HEK293 (cell line): ENCODE data around the gene SETD7.

Experiments
- CTCF ChIA-PET: fragments of 350-600 bp; formaldehyde crosslinking; extraction: SDS; loops from one replicate; lab custom pipeline; 2021; ENCODE audit warnings: antibody characterized with exemption; lab: Yijun Ruan, JAX
- POLR2A ChIA-PET: fragments of 300-600 bp; formaldehyde crosslinking; extraction: SDS; loops from one replicate; lab custom pipeline; 2020; ENCODE audit warnings: antibody characterized with exemption, inconsistent platforms; lab: Yijun Ruan, JAX
- H3K27ac ChIP-seq: fragments of 200-500 bp; sonication (Bioruptor generic); 2 replicates; pipeline ENCODE4 v1.5.1; 2014; ENCODE audit warnings: low read depth, low read length, control low read depth, inconsistent platforms; ENCODE audit errors: extremely low read depth
- H3K36me3 ChIP-seq, 2 experiments: fragments of 200-500 bp in 1 of 2; sonication (Bioruptor generic) in 1 of 2; 1 replicate in 1 of 2; 2 replicates in 1 of 2; pipeline ENCODE4 v1.5.1; 2014 to 2017; ENCODE audit warnings: inconsistent platforms in 2 of 2, low read length in 2 of 2; ENCODE audit not compliant: control insufficient read depth in 2 of 2, insufficient read depth in 1 of 2
- H3K4me1 ChIP-seq: fragments of 200-500 bp; sonication (Bioruptor generic); 2 replicates; pipeline ENCODE4 v1.5.1; 2014; ENCODE audit warnings: mild to moderate bottlenecking, low read length, inconsistent platforms; ENCODE audit not compliant: control insufficient read depth, insufficient read depth
- H3K4me3 ChIP-seq: 2 replicates; pipeline ENCODE4 v1.5.1; 2011; ENCODE audit warnings: low read depth, mild to moderate bottlenecking, control low read depth, low read length, moderate library complexity
- H3K9me3 ChIP-seq: fragments of 200-500 bp; sonication (Bioruptor generic); 2 replicates; pipeline ENCODE4 v1.5.1; 2014; ENCODE audit warnings: low read depth, low read length, inconsistent platforms; ENCODE audit not compliant: control insufficient read depth, insufficient read depth
- KLF10 ChIP-seq: fragments of 450-650 bp; IDR thresholded peaks from 2 replicates; pipeline ENCODE4 v1.5.1; 2018; ENCODE audit warnings: missing biosample characterization, mild to moderate bottlenecking, missing genetic modification characterization
- MZF1 ChIP-seq: fragments of 450-650 bp; formaldehyde crosslinking; IDR thresholded peaks from 2 replicates; pipeline ENCODE4 v1.5.1; 2017; ENCODE audit warnings: missing biosample characterization, missing genetic modification characterization, borderline replicate concordance
- SCRT1 ChIP-seq: fragments of 450-650 bp; formaldehyde crosslinking; IDR thresholded peaks from 2 replicates; pipeline ENCODE4 v1.5.1; 2016; ENCODE audit warnings: missing biosample characterization, missing genetic modification characterization, borderline replicate concordance
- ZBTB7A ChIP-seq: fragments of 450-650 bp; formaldehyde crosslinking; IDR thresholded peaks from 2 replicates; pipeline ENCODE4 v1.5.1; 2016; ENCODE audit warnings: low read depth, missing biosample characterization, missing genetic modification characterization
- ZBTB8A ChIP-seq: fragments of 450-650 bp; formaldehyde crosslinking; IDR thresholded peaks from 2 replicates; pipeline ENCODE4 v1.5.1; 2016; ENCODE audit warnings: missing biosample characterization, missing genetic modification characterization
- ZFP69B ChIP-seq: fragments of 450-650 bp; formaldehyde crosslinking; IDR thresholded peaks from 2 replicates; pipeline ENCODE4 v1.5.1; 2016; ENCODE audit warnings: missing biosample characterization, missing genetic modification characterization
- ZNF10 ChIP-seq: fragments of 450-650 bp; formaldehyde crosslinking; IDR thresholded peaks from 2 replicates; pipeline ENCODE4 v1.5.1; 2017; ENCODE audit warnings: missing biosample characterization, missing genetic modification characterization
- ZNF112 ChIP-seq: fragments of 450-650 bp; formaldehyde crosslinking; IDR thresholded peaks from 2 replicates; pipeline ENCODE4 v1.5.0; 2017; ENCODE audit warnings: missing biosample characterization, missing genetic modification characterization
- ZNF184 ChIP-seq: fragments of 450-650 bp; IDR thresholded peaks from 2 replicates; pipeline ENCODE4 v1.5.1; 2018; ENCODE audit warnings: missing biosample characterization, mild to moderate bottlenecking, missing genetic modification characterization
- ZNF23 ChIP-seq: fragments of 450-650 bp; formaldehyde crosslinking; IDR thresholded peaks from 2 replicates; pipeline ENCODE4 v1.5.1; 2016; ENCODE audit warnings: missing biosample characterization, missing genetic modification characterization, borderline replicate concordance
- ZNF24 ChIP-seq: fragments of 450-650 bp; formaldehyde crosslinking; IDR thresholded peaks from 2 replicates; pipeline ENCODE4 v1.5.1; 2016; ENCODE audit warnings: missing biosample characterization, missing genetic modification characterization
- ZNF248 ChIP-seq: fragments of 450-650 bp; formaldehyde crosslinking; IDR thresholded peaks from 2 replicates; pipeline ENCODE4 v1.5.1; 2017; ENCODE audit warnings: missing biosample characterization, missing genetic modification characterization
- ZNF292 ChIP-seq: fragments of 450-650 bp; formaldehyde crosslinking; IDR thresholded peaks from 2 replicates; pipeline ENCODE4 v1.5.1; 2016; ENCODE audit warnings: low read depth, missing biosample characterization, missing genetic modification characterization, borderline replicate concordance
- ZNF341 ChIP-seq: fragments of 450-650 bp; formaldehyde crosslinking; IDR thresholded peaks from 2 replicates; pipeline ENCODE4; 2016; ENCODE audit warnings: low read depth, missing biosample characterization, missing genetic modification characterization
- ZNF37A ChIP-seq: fragments of 450-650 bp; IDR thresholded peaks from 2 replicates; pipeline ENCODE4 v1.5.1; 2018; ENCODE audit warnings: missing biosample characterization, missing genetic modification characterization
- ZNF426 ChIP-seq: fragments of 450-650 bp; formaldehyde crosslinking; IDR thresholded peaks from 2 replicates; pipeline ENCODE4 v1.5.1; 2017; ENCODE audit warnings: missing biosample characterization, missing genetic modification characterization, mild to moderate bottlenecking, inconsistent platforms, moderate library complexity
- ZNF580 ChIP-seq: fragments of 450-650 bp; formaldehyde crosslinking; IDR thresholded peaks from 2 replicates; pipeline ENCODE4 v1.5.1; 2016; ENCODE audit warnings: missing biosample characterization, missing genetic modification characterization
- ZNF623 ChIP-seq: fragments of 450-650 bp; formaldehyde crosslinking; IDR thresholded peaks from 2 replicates; pipeline ENCODE4 v1.5.1; 2016; ENCODE audit warnings: missing biosample characterization, missing genetic modification characterization
- ZNF626 ChIP-seq: fragments of 450-650 bp; sonication (Bioruptor Pico); formaldehyde crosslinking; IDR thresholded peaks from 2 replicates; pipeline ENCODE4 v1.5.1; 2018; ENCODE audit warnings: missing biosample characterization, missing genetic modification characterization, inconsistent platforms
- ZNF692 ChIP-seq: fragments of 450-650 bp; formaldehyde crosslinking; IDR thresholded peaks from 2 replicates; pipeline ENCODE4 v1.5.1; 2016; ENCODE audit warnings: missing biosample characterization, missing genetic modification characterization
- TF ChIP-seq, protein P1 (sequence below): fragments of 450-650 bp; formaldehyde crosslinking; IDR thresholded peaks from 2 replicates; pipeline ENCODE4 v1.5.1; 2016; ENCODE audit warnings: missing biosample characterization, missing genetic modification characterization
- TF ChIP-seq, protein P2 (sequence below): fragments of 450-650 bp; formaldehyde crosslinking; IDR thresholded peaks from 2 replicates; pipeline ENCODE4 v1.5.1; 2017; ENCODE audit warnings: missing biosample characterization, missing genetic modification characterization

SETD7 gene

GRCh38 chr4:139553751-139554641, 2.0 kb downstream of the SETD7 start:
- Histone ChIP-seq H3K9me3 (no peaks in the 10 kb centered on the region), H3K27ac (no peak overlapping the region), H3K36me3 (no peaks in the 10 kb centered on the region), H3K4me3 (peak overlapping the region; percentile 82), H3K4me1 (peaks cover 19% of the 10 kb centered on the region)
- CTCF ChIA-PET: interaction anchor here (0.7 to 2.8 kb wide), 5 partner anchors 23 to 138 kb away, joined by 3 to 9 read pairs (median 4); no protein-coding TSS in a partner anchor
- POLR2A ChIA-PET: interaction anchor here (0.7 to 1.5 kb wide), 2 partner anchors 26 to 41 kb away, joined by 3 read pairs; no protein-coding TSS in a partner anchor
- no peak for TF ChIP-seq KLF10 (tag by site-specific recombination)
- TF ChIP-seq ZNF426 (tag by site-specific recombination): no peak
- TF ChIP-seq ZNF23: no peak
- TF ChIP-seq, protein P1, sequence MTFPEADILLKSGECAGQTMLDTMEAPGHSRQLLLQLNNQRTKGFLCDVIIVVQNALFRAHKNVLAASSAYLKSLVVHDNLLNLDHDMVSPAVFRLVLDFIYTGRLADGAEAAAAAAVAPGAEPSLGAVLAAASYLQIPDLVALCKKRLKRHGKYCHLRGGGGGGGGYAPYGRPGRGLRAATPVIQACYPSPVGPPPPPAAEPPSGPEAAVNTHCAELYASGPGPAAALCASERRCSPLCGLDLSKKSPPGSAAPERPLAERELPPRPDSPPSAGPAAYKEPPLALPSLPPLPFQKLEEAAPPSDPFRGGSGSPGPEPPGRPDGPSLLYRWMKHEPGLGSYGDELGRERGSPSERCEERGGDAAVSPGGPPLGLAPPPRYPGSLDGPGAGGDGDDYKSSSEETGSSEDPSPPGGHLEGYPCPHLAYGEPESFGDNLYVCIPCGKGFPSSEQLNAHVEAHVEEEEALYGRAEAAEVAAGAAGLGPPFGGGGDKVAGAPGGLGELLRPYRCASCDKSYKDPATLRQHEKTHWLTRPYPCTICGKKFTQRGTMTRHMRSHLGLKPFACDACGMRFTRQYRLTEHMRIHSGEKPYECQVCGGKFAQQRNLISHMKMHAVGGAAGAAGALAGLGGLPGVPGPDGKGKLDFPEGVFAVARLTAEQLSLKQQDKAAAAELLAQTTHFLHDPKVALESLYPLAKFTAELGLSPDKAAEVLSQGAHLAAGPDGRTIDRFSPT (tag by site-specific recombination): no peak
- no peak for TF ChIP-seq ZNF184 (tag by site-specific recombination)
- no peak for TF ChIP-seq MZF1
- no peak for TF ChIP-seq ZBTB7A
- TF ChIP-seq ZFP69B (tag by site-specific recombination): no peak
- no peak for TF ChIP-seq ZNF626 (tag by site-specific recombination)
- no peak for TF ChIP-seq ZBTB8A (tag by site-specific recombination)
- no peak for TF ChIP-seq ZNF692 (tag by site-specific recombination)
- no peak for TF ChIP-seq ZNF248
- no peak for TF ChIP-seq ZNF580 (tag by site-specific recombination)
- TF ChIP-seq SCRT1 (tag by site-specific recombination): no peak
- TF ChIP-seq, protein P2, sequence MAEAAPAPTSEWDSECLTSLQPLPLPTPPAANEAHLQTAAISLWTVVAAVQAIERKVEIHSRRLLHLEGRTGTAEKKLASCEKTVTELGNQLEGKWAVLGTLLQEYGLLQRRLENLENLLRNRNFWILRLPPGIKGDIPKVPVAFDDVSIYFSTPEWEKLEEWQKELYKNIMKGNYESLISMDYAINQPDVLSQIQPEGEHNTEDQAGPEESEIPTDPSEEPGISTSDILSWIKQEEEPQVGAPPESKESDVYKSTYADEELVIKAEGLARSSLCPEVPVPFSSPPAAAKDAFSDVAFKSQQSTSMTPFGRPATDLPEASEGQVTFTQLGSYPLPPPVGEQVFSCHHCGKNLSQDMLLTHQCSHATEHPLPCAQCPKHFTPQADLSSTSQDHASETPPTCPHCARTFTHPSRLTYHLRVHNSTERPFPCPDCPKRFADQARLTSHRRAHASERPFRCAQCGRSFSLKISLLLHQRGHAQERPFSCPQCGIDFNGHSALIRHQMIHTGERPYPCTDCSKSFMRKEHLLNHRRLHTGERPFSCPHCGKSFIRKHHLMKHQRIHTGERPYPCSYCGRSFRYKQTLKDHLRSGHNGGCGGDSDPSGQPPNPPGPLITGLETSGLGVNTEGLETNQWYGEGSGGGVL (tag by site-specific recombination): no peak

DNA sequence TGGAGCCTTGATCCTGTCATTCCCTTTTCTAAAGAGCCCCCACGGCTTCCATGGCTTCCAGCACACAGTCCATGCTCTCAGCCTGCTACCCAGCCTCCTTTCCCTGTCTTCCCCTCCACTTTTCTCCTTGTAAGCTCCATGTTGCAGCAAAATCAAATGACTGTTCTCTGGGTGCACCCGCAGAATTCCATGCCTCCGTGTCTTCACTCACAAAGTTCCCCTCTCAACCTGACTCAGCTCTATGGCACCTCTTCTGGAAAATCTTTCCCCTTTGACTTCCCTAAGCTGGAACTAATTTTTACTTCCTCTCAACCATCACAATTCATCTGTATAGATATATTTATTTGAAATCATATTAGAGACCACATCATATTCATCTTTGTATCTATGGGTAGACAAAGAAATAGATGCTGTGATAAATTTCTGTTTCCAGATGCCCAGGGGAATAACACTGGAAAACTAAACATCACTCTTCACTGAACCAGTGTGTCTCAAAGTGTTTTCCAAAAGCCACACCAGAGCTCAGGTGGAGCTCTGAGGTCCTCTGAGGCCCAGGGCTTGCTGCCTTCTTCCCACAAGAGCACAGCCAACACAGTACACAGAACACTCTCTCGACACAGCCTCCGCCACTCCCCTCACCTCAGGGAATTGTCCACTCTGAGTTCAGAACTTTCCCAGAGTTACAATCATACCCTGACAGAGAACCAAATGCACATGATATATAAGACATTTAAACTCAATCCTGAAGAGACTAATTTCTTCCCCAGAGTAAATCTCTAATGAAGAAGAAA, 3.3 kb downstream of the SETD7 start:
- no peaks in the 10 kb centered on the region for H3K36me3 ChIP-seq
- H3K9me3 ChIP-seq: no peaks in the 10 kb centered on the region
- CTCF ChIA-PET: interaction anchor here (1.4 to 1.5 kb wide), 2 partner anchors 22 to 54 kb away, joined by 3 to 4 read pairs; no protein-coding TSS in a partner anchor
- H3K27ac ChIP-seq: no peak overlapping the region
- TF ChIP-seq, protein P1 (tag by site-specific recombination): no peak
- 0 out of 2 replicates have a peak, but pooled peaks have one; percentile 13 for TF ChIP-seq ZNF341 (tag by site-specific recombination)
- no peak for TF ChIP-seq ZNF292 (tag by site-specific recombination)
- TF ChIP-seq ZNF24: no peak
- TF ChIP-seq ZNF10: no peak
- no peak for TF ChIP-seq ZNF37A (tag by site-specific recombination)
- no peak for TF ChIP-seq ZNF112
- TF ChIP-seq ZNF623 (tag by site-specific recombination): no peak
- peaks cover 8% of the 10 kb centered on the region for H3K4me1 ChIP-seq
- H3K4me3 ChIP-seq: no peak overlapping the region
- POLR2A ChIA-PET: interaction anchor here (1.5 kb wide), 1 partner anchor 24 kb away, joined by 3 read pairs; no protein-coding TSS in a partner anchor
